Ascending aorta (tissue), 2 donors: Measurements from ENCODE around the gene LTB. TPM values are rescaled to one million over a fixed set of nuclear protein-coding genes. Genes with fewer than 3 reads are reported as not detected.

Experiments used
- DNase-seq, 2 donors: peaks; one replicate each; pipeline ENCODE4 v3.0.0-alpha.2; 2019; ENCODE audit warnings: low spot score in 2 of 2
- H3K27ac ChIP-seq, 2 donors: fragments of 200-600 bp; sonication (generic); one replicate each; pipeline ENCODE4 v1.5.1; 2016 to 2017; ENCODE audit warnings: mild to moderate bottlenecking in 1 of 2
- H3K27me3 ChIP-seq: fragments of 200-600 bp; sonication (generic); one replicate; pipeline ENCODE4 v1.5.1; 2017
- H3K36me3 ChIP-seq, 2 donors: fragments of 200-600 bp; sonication (generic); one replicate each; pipeline ENCODE4 v1.5.1; 2016
- H3K4me1 ChIP-seq, 2 donors: fragments of 200-600 bp; sonication (generic); one replicate each; pipeline ENCODE4 v1.5.1; 2016 to 2017; ENCODE audit warnings: mild to moderate bottlenecking in 1 of 2
- H3K4me3 ChIP-seq, 2 donors: fragments of 200-600 bp; sonication (generic); one replicate each; pipeline ENCODE4 v1.5.1; 2016 to 2017; ENCODE audit warnings: mild to moderate bottlenecking in 1 of 2
- H3K9me3 ChIP-seq, 2 donors: fragments of 200-600 bp; sonication (generic); one replicate each; pipeline ENCODE4 v1.5.1; 2016
- CTCF ChIP-seq, 3 experiments: fragments of 200-600 bp in 2 of 3; fragments of 450-650 bp in 1 of 3; sonication (generic) in 2 of 3; IDR thresholded peaks; one replicate each; pipeline ENCODE4 v1.5.1; 2016 to 2019; ENCODE audit warnings: antibody characterized with exemption in 3 of 3, mild to moderate bottlenecking in 1 of 3, moderate library complexity in 1 of 3
- intact Hi-C: fragments of 100-400 bp; cut with DNase I; formaldehyde crosslinking; loops from one replicate; pipeline ENCODE4 v1.15.1; 2023
- total RNA-seq: library from RNA; depleted of rRNA; stranded (reverse); fragments of >200 nt; gene quantifications from one replicate; pipeline ENCODE4 v1.1.0, GENCODE V29; 2016

LTB gene
- total RNA-seq, 1 donor from 2014 or later = not detected

DNA sequence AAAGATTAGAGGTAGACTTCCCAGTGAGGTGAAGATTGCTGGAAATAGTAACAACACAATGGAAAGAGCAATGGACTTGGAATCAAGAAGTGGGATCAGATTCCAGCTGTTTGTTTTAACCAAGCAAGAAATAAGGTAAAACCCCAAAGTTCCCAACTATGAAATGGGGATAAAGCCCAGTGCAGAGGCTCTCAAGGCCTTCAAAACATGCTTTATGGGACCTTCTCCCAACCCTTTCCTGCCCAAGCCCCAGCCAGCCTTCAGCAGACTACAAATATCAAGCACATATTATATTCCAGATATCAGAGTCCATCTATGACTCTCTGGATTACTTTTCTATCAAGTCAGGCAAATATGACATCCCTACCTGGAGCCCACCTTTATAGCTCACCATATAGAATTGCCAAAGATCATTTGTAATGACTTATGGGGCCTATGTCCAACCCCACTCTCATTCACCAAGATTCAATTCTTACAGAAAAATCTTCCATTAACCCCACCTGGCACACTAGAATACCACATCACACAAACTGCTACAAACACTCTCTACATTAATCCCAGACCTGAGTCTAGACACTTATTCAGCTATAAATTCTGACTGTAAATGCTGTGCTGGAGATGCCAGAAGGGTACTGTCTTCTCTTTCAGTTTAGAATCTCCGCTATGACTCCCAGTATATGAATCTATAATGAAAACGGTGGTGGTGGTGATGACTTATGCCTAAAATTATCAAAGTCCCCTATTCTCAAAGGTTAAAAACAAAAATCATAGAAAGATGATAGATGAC lies 46.5 kb downstream of the LTB start:
- Histone ChIP-seq H3K9me3 (no peaks in the 10 kb centered on the region), H3K36me3 (peaks cover 83 to 95% of the 10 kb centered on the region in 2 donors), H3K4me1 (peaks cover 12 to 25% of the 10 kb centered on the region in 2 donors), H3K27me3 (no peaks in the 10 kb centered on the region), H3K27ac (no peak overlapping the region), H3K4me3 (no peak overlapping the region)
- no peak for TF ChIP-seq CTCF (IDR thresholded peaks at IDR 0.05)
- no peak for DNase-seq
- intact Hi-C loops = no loop called here

GRCh38 chr6:31534521-31535040 lies 47.6 kb downstream of the LTB start:
- Histone ChIP-seq H3K36me3 (peaks cover 77 to 98% of the 10 kb centered on the region in 2 donors), H3K27me3 (no peaks in the 10 kb centered on the region), H3K4me1 (peaks cover under 1 to 13% of the 10 kb centered on the region in 2 donors), H3K4me3 (no peak overlapping the region), H3K27ac (no peak overlapping the region), H3K9me3 (no peaks in the 10 kb centered on the region)
- TF ChIP-seq CTCF (IDR thresholded peaks at IDR 0.05) = no peak
- intact Hi-C loops = no loop called here
- no peak for DNase-seq

- DNase-seq = no peak
- TF ChIP-seq CTCF (IDR thresholded peaks at IDR 0.05) = no peak
- intact Hi-C loops = no loop called here
Measured at GRCh38 chr6:31534011-31534410, 48.2 kb downstream of the LTB start.

DNA sequence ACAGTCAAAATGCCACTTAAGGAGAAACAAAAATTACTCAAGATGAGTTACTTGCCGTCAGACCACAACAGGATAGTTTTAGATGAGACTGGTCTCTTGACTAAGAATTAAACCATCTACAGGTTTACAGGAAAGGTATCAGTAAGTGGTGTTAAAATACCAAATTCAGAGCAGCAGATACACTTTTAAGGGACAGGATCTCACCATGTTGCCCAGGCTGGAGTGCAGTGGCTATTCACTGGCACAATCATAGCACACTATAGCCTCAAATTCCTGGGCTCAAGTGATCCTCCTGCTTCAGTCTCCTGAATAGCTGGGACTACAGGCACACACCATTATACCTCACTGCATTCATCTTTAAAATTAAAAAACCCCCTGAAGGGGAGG lies 48.8 kb downstream of the LTB start:
- H3K27ac ChIP-seq = no peak overlapping the region
- no peak for DNase-seq
- no peaks in the 10 kb centered on the region for H3K9me3 ChIP-seq
- no peak overlapping the region for H3K4me3 ChIP-seq
- peaks cover 77 to 89% of the 10 kb centered on the region in 2 donors for H3K36me3 ChIP-seq
- intact Hi-C loops = no loop called here
- H3K27me3 ChIP-seq = no peaks in the 10 kb centered on the region
- H3K4me1 ChIP-seq = peaks cover 0 to 2% of the 10 kb centered on the region in 2 donors
- TF ChIP-seq CTCF (IDR thresholded peaks at IDR 0.05) = no peak

More at GRCh38 chr6:31534011-31534410, 48.2 kb downstream of the LTB start:
- Histone ChIP-seq H3K4me3 (no peak overlapping the region), H3K4me1 (peaks cover 0 to 8% of the 10 kb centered on the region in 2 donors), H3K27me3 (no peaks in the 10 kb centered on the region), H3K36me3 (peaks cover 77 to 95% of the 10 kb centered on the region in 2 donors), H3K9me3 (no peaks in the 10 kb centered on the region), H3K27ac (no peak overlapping the region)

DNA sequence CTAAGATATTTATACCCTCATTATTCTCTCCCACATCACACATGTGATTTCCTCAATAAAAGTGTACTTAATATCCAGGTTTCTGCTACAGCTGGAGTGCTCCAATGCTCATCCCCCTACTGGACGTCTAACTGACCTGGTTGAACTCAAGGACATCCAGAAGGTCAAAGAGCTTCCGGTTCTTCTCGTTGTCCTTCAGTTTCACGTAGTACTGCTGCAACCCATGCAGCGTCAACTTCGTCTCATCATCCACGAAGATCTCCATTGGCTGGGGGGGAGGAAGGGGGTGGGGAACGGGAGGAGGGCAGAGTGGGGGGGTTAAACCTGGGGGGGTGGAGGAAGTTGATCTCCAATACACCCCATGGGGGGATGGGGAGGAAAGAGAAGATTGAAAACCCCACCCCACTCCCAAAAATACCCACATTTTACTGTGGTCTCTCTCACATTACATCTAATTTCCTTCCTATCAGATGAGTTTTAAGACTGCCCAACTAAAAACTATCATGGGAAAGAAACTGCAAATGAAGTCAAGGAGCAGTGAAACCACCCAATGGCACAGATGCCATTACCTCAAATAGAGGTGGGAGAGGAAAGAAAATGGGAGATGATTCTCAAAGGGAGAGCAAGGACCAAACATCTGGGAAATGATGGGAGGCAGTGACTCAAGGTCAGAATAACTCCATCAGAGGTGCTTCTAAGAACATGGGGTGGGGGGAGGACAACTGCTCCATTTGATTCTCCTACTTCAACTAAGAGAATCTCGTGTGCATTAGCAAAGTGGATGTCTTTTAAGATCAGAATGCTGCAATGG lies 49.4 kb downstream of the LTB start:
- peaks cover 71 to 83% of the 10 kb centered on the region in 2 donors for H3K36me3 ChIP-seq

More for the DNA sequence above, 49.4 kb downstream of the LTB start:
- Histone ChIP-seq H3K9me3 (no peaks in the 10 kb centered on the region), H3K27ac (no peak overlapping the region), H3K4me1 (no peaks in the 10 kb centered on the region), H3K27me3 (no peaks in the 10 kb centered on the region), H3K4me3 (no peak overlapping the region)
- TF ChIP-seq CTCF (IDR thresholded peaks at IDR 0.05) = no peak
- intact Hi-C loops = no loop called here
- DNase-seq = no peak
